Stomach smooth muscle (tissue), 2 donors: ENCODE measurements around the gene FGFBP3.

Experiments
- H3K27ac ChIP-seq: one replicate; pipeline ENCODE4 v1.7.0; 2013; ENCODE audit warnings: mild to moderate bottlenecking, low read length, inconsistent platforms
- H3K27me3 ChIP-seq, 2 donors: one replicate each; pipeline ENCODE4 v1.7.0; 2013; ENCODE audit warnings: low read length in 2 of 2; ENCODE audit not compliant: insufficient read depth in 2 of 2, control insufficient read depth in 1 of 2
- H3K36me3 ChIP-seq, 2 donors: one replicate each; pipeline ENCODE4 v1.7.0; 2013; ENCODE audit warnings: low read length in 2 of 2; ENCODE audit not compliant: control insufficient read depth in 2 of 2, insufficient read depth in 2 of 2
- H3K4me1 ChIP-seq: one replicate; pipeline ENCODE4 v1.7.0; 2013; ENCODE audit warnings: low read length; ENCODE audit not compliant: control insufficient read depth, insufficient read depth
- H3K4me3 ChIP-seq, 2 donors: one replicate each; pipeline ENCODE4 v1.7.0; 2013; ENCODE audit warnings: low read length in 2 of 2
- H3K9ac ChIP-seq, 2 donors: one replicate each; pipeline ENCODE4 v1.7.0; 2013; ENCODE audit warnings: low read length in 2 of 2, mild to moderate bottlenecking in 1 of 2
- H3K9me3 ChIP-seq, 2 donors: one replicate each; pipeline ENCODE4 v1.7.0; 2013; ENCODE audit warnings: low read length in 2 of 2; ENCODE audit not compliant: control insufficient read depth in 2 of 2
- donor health status: healthy.
- donor health status: Pancreatic carcinoma.

Gene FGFBP3

DNA sequence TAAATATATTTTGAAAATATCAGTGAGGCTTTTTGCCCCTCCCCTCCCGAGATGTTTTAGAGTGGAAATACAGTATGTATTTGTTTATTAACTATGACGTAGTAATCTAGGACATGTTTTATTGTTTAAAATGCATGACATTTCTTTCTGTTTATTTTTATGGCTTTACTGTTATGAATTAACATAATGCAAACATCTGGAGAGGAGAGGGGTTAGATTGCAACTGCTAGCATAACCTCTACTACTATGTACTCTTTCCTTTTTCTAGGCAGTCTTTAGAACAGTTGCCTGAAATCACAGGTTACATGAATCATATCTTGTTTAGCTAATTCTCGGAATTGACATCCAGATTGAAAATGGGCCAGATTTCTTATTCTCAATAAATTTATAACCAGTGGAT, 21.7 kb upstream of the FGFBP3 start:
- no peaks in the 10 kb centered on the region for H3K4me1 ChIP-seq
- H3K4me3 ChIP-seq = no peak overlapping the region
- H3K9ac ChIP-seq = peak overlapping the region in 1 of 2 donors; percentile 8
- no peaks in the 10 kb centered on the region for H3K9me3 ChIP-seq
- peaks cover 1 to 5% of the 10 kb centered on the region in 2 donors for H3K36me3 ChIP-seq
- H3K27ac ChIP-seq = no peak overlapping the region
- no peaks in the 10 kb centered on the region for H3K27me3 ChIP-seq

DNA sequence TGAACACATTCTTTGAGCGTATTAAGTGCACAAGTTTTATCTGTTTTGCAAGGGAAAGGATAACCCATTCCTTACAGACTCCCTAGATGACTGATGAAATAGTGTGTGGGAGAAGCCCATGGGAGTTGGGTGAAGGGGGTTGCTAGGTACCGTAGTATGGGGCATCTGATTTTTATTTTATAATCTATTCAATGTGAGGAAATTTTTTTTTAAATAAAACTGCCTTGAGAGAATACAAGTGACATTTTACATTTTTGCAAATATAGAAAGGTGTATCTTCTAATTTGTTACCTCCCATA, 15.7 kb upstream of the FGFBP3 start:
- Histone ChIP-seq H3K27ac (no peak overlapping the region), H3K9ac (peak overlapping the region in 1 of 2 donors; percentile 96), H3K9me3 (no peaks in the 10 kb centered on the region), H3K4me3 (peak overlapping the region; percentile 89 to 94), H3K36me3 (no peaks in the 10 kb centered on the region), H3K27me3 (no peaks in the 10 kb centered on the region), H3K4me1 (no peaks in the 10 kb centered on the region)

DNA sequence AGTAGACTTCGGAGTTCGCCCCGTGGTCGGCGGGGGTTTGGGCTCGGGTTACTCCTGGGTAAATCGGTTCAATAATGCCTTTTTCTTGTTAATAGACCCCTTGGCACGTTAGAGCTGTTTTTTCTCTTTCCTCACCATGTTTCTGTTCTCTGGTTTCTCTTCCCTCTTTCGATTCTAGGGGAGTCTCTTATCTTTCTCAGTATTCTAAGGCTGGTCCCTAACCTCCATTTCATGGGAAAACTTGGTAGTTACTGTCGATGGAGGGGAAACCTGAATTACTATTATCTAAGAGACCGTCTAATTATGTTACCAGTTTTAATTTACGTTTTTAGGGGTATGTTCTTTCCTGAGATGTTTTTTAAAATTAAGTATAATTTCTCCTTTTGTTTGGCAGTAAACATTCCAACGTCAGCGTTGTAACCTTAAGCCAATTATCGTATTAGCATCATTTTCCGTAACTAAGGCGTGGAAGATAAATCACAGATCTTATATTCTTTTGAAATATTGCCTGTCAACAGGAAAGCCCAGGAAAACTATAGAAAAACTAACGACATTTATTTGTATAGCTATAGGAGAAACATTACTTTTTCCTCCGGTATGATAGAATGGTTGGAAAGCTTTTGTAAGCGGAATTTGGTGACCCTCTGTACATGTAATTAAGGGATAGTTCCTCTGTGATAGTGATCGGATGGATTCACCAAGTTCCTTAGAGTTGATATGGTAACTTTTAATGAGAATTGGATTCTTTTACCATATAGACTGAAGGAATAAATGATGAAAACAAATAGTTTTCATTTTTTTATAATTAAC, 15.1 kb upstream of the FGFBP3 start:
- H3K4me1 ChIP-seq = no peaks in the 10 kb centered on the region
- H3K9ac ChIP-seq = peak overlapping the region; percentile 94 to 96
- H3K9me3 ChIP-seq = no peaks in the 10 kb centered on the region
- no peaks in the 10 kb centered on the region for H3K36me3 ChIP-seq
- H3K4me3 ChIP-seq = peak overlapping the region; percentile 89 to 94
- H3K27me3 ChIP-seq = no peaks in the 10 kb centered on the region
- H3K27ac ChIP-seq = peak overlapping the region; percentile 92

DNA sequence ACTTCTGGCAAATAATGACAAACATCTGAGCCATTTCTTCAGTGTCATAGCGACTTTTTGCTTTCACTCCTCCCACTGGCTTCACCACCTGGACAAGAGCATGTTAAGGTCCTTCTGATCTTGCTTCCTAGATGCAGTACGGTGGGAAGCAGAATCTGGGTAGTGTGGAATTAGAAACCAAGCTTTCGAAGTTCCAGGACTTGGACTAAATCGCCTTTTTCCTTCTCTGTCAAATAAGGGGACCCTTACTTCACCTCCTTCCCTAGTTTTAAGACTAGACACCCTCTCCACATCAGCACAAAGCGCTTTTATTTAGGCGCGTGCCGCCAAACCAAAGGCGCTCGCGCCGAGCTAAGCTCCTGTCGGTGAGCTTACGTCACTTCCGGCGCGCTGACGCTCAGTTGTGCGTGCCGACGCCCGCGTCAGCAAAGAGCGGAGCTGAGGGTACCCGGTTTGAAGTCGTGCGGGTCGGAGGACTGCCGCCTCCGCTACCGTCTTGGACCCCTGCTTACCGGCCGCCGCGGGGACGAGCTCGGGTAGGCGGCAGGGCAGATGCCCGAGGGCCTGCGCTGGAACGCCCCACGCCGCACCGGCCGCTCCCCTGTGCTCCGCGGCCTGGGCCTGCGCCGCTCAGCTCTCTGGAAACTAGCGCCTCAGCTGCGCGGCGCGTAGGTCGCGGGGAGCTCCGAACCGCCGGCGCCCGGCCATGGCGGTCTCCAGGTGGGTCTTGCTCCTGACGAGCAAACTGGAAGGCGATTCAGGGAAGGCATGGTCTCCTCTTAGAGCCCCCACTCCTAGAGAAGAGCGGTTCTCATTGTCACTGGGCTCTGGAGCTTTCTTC, 14.3 kb upstream of the FGFBP3 start, which contains the start of gene BTAF1:
TSS of gene BTAF1 (plus strand) at position 400 of the 841 bp plus-strand sequence. CDS start at position 707, 307 bp downstream.
- Histone ChIP-seq H3K9me3 (no peaks in the 10 kb centered on the region), H3K9ac (peak within 1 kb of the TSS; percentile 94 to 96), H3K36me3 (no peaks in the 10 kb centered on the region), H3K27me3 (no peaks in the 10 kb centered on the region), H3K4me3 (peak within 1 kb of the TSS; percentile 89 to 94), H3K4me1 (no peaks in the 10 kb centered on the region), H3K27ac (peak within 1 kb of the TSS; percentile 92)

DNA sequence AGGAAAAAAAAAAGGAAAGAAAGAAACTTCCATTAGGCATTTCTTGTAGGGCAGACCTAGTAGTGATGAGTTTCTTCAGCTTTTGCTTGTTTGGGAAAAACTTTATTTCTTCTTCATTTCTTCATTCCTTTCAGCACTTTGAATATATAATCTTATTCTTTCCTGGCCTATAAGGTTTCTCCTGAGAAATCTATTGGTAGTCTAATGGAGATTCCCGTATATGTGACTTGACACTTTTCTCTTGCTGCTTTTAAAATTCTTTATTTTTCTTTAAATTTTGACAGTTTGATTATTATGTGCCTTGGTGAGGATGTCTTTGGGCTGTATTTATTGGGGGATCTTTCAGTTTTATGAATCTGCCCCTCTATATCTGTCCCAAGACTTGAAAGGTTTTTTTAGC, 10.4 kb upstream of the FGFBP3 start:
- Histone ChIP-seq H3K4me1 (no peaks in the 10 kb centered on the region), H3K4me3 (no peak overlapping the region), H3K9me3 (no peaks in the 10 kb centered on the region), H3K9ac (no peak overlapping the region), H3K36me3 (no peaks in the 10 kb centered on the region), H3K27ac (no peak overlapping the region), H3K27me3 (no peaks in the 10 kb centered on the region)

DNA sequence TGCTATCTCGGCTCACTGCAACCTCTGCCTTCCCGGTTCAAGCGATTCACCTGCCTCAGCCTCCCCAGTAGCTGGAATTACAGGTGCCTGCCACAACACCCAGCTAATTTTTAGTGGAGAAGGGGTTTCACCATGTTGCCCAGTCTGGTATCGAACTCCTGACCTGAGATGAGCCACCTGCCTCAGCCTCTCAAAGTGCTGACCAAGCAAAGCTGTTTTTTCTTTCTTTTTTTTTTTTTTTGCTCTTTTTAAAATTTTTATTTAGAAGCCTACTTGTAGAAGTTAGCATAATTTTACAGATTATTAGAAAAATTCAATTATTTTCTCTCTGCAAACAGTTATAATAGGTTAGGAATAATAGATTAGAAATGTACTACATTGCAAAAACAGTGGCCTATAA, 1.2 kb upstream of the FGFBP3 start:
- Histone ChIP-seq H3K27ac (no peak overlapping the region), H3K4me1 (peaks cover 5% of the 10 kb centered on the region), H3K9ac (no peak overlapping the region), H3K36me3 (no peaks in the 10 kb centered on the region), H3K4me3 (no peak overlapping the region), H3K9me3 (no peaks in the 10 kb centered on the region), H3K27me3 (no peaks in the 10 kb centered on the region)

DNA sequence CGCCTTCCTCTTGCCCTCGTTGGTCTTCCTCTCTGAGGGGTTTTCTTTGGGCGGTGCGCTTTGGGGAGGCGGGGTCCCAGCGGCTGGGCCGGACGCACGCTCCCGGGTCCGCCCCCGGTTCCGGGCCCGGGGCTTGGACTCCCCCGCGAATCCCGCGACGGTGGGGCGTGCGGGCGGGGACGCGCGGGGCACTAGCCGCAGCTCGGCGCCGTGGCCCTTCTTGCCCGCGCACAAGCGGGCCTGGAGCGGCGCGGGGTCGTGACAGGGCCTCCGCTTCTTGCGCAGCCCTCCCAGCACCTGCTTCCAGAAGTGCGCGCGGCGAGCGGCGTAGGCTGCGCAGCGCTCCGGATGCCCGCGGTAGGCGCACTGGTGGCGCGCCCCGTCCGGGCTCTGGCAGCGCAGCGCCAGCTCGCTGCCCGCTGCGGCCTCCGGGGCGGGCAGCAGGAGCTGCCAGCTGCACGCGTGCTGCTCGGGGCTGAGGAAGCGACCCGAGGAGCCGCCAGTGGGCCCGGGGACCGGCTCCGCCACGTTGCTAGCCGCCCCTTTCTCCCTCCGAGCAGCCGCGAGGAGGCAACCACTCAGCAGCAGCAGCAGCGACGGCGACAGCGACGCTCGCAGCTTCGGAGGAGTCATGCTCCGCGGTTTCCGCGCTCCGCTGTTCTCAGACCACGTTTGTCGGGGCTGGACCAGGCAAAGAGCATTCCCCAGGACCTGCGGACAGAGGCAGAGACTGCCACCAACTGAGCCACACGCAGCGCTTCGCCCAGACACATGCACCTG, 759 bp downstream of the FGFBP3 start:
- H3K27me3 ChIP-seq = no peaks in the 10 kb centered on the region
- peaks cover 5% of the 10 kb centered on the region for H3K4me1 ChIP-seq
- H3K36me3 ChIP-seq = no peaks in the 10 kb centered on the region
- no peaks in the 10 kb centered on the region for H3K9me3 ChIP-seq
- H3K9ac ChIP-seq = peak overlapping the region; percentile 50 to 52
- H3K27ac ChIP-seq = peak overlapping the region; percentile 8
- peak overlapping the region; percentile 38 to 83 for H3K4me3 ChIP-seq

DNA sequence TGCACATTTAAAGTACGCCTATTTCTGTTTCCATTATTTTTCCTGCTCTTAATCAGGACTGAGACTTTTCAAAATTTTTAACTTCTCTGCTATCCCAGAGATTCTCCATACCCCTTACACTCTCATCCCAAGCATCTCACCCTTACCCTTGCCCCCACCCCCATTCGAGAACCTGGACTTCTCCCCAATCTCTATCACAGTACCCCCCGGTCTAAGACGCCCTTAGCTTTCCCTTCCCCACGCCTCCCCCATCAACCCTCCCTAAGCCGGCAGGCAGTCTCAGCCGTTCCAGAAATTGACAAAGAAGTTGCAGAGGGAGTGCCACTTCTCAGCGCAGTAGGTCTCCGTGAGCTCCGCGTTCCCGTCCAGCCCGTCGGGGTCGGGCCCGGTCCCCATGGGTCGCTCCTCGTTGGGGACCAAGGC, 1.4 kb downstream of the FGFBP3 start:
- Histone ChIP-seq H3K27me3 (no peaks in the 10 kb centered on the region), H3K4me1 (peaks cover 5% of the 10 kb centered on the region), H3K9ac (peak overlapping the region; percentile 36 to 50), H3K27ac (no peak overlapping the region), H3K4me3 (peak overlapping the region; percentile 38 to 83), H3K9me3 (no peaks in the 10 kb centered on the region), H3K36me3 (no peaks in the 10 kb centered on the region)

DNA sequence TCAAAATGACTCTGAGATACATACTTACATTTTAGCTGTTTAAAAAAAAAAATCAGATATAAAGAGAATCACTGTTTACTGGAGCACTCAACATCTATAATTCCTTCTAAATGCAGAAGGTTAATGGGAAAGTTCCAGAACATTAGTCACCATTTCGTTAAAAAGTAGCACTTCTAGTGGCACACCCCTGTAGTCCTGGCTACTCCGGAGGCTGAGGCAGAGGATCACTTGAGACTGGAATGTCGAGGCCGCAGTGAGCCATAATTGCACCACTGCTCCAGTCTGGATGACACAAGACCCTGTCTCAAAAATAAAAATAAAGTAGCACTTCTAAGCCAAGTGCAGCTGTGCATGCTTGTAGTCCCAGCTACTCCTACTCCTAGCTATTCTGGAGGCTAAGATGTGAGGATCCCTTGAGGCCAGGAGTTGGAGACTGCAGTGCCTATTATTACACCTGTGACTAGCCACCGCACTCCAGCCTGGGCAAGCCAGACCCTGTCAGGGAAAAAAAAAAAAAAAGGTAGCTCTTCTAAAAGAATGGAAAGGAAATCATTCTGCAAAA, 2.2 kb downstream of the FGFBP3 start:
- H3K36me3 ChIP-seq = no peaks in the 10 kb centered on the region
- peaks cover 5% of the 10 kb centered on the region for H3K4me1 ChIP-seq
- no peak overlapping the region for H3K9ac ChIP-seq
- no peak overlapping the region for H3K27ac ChIP-seq
- H3K4me3 ChIP-seq = no peak overlapping the region
- H3K27me3 ChIP-seq = no peaks in the 10 kb centered on the region
- no peaks in the 10 kb centered on the region for H3K9me3 ChIP-seq
